Activated CD8-positive, alpha-beta T cell treated with anti-CD3 and anti-CD28 coated beads for 36 hours (primary cell): Measurements from ENCODE around the gene SPP2. TPM values are rescaled to one million over a fixed set of nuclear protein-coding genes. Genes with fewer than 3 reads are reported as not detected.
A peak's percentile ranks its signal among the peaks of the same experiment; 100 is the strongest.

Experiments
- ATAC-seq: fragments of 200-7000 bp; cut with Tn5 transposase; one replicate; pipeline ENCODE4 v1.10.0; 2021; ENCODE audit warnings: mild to moderate bottlenecking, moderate library complexity
- CTCF ChIA-PET: fragments of 350-600 bp; sonication (Branson Sonifier 250); formaldehyde crosslinking; loops from one replicate; lab custom pipeline; 2021; ENCODE audit warnings: antibody characterized with exemption; lab: Charles Lee
- POLR2A ChIA-PET: fragments of 350-600 bp; sonication (Branson Sonifier 250); formaldehyde crosslinking; loops from one replicate; lab custom pipeline; 2021; ENCODE audit warnings: antibody characterized with exemption; lab: Charles Lee
- DNase-seq: peaks from one replicate; pipeline ENCODE4 v3.0.0-alpha.2; 2020
- H3K27ac Mint-ChIP-seq: one replicate; pipeline ENCODE4 v1.8.0; 2021; ENCODE audit warnings: mild to moderate bottlenecking, mixed read lengths
- H3K27me3 Mint-ChIP-seq: one replicate; pipeline ENCODE4 v1.8.0; 2021; ENCODE audit warnings: mixed read lengths
- H3K36me3 Mint-ChIP-seq: one replicate; pipeline ENCODE4 v1.8.0; 2021; ENCODE audit warnings: low read depth, mixed read lengths
- H3K4me1 Mint-ChIP-seq: one replicate; pipeline ENCODE4 v1.8.0; 2021; ENCODE audit warnings: low read depth, mixed read lengths
- H3K4me3 Mint-ChIP-seq: one replicate; pipeline ENCODE4 v1.8.0; 2021; ENCODE audit warnings: mild to moderate bottlenecking, moderate library complexity, mixed read lengths
- H3K9me3 Mint-ChIP-seq: one replicate; pipeline ENCODE4 v1.8.0; 2021; ENCODE audit warnings: mixed read lengths
- intact Hi-C: fragments of 100-400 bp; cut with micrococcal nuclease; formaldehyde crosslinking; loops from one replicate; pipeline ENCODE4 v1.10.0; 2022
- total RNA-seq, 2 experiments: library from RNA; stranded (reverse); gene quantifications; one replicate each; pipeline ENCODE4 v1.2.3, GENCODE V29; 2021
- TF ChIP-seq, protein P1 (sequence below): fragments of 200-600 bp; IDR thresholded peaks from one replicate; pipeline ENCODE4 v1.8.0; 2022; ENCODE audit warnings: antibody characterized with exemption, mild to moderate bottlenecking

SPP2 gene, protein sequence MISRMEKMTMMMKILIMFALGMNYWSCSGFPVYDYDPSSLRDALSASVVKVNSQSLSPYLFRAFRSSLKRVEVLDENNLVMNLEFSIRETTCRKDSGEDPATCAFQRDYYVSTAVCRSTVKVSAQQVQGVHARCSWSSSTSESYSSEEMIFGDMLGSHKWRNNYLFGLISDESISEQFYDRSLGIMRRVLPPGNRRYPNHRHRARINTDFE
- not detected for total RNA-seq

GRCh38 chr2:234050455-234051135 is at the start of gene SPP2:
Gene SPP2 (plus strand): TSS chr2:234050702. CDS start chr2:234050787, 85 bp downstream.
- TF ChIP-seq, protein P1, sequence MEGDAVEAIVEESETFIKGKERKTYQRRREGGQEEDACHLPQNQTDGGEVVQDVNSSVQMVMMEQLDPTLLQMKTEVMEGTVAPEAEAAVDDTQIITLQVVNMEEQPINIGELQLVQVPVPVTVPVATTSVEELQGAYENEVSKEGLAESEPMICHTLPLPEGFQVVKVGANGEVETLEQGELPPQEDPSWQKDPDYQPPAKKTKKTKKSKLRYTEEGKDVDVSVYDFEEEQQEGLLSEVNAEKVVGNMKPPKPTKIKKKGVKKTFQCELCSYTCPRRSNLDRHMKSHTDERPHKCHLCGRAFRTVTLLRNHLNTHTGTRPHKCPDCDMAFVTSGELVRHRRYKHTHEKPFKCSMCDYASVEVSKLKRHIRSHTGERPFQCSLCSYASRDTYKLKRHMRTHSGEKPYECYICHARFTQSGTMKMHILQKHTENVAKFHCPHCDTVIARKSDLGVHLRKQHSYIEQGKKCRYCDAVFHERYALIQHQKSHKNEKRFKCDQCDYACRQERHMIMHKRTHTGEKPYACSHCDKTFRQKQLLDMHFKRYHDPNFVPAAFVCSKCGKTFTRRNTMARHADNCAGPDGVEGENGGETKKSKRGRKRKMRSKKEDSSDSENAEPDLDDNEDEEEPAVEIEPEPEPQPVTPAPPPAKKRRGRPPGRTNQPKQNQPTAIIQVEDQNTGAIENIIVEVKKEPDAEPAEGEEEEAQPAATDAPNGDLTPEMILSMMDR: no peak
- Mint-ChIP-seq H3K9me3 (no peaks in the 10 kb centered on the region), H3K27me3 (no peaks in the 10 kb centered on the region), H3K4me1 (peaks cover 2% of the 10 kb centered on the region), H3K36me3 (no peaks in the 10 kb centered on the region), H3K4me3 (no peak within 1 kb of the TSS), H3K27ac (no peak within 1 kb of the TSS)
- intact Hi-C loops: no loop called here
- ChIA-PET CTCF (no interaction called here), POLR2A (no interaction called here)
- DNase-seq: no peak
- ATAC-seq: no peak

DNA sequence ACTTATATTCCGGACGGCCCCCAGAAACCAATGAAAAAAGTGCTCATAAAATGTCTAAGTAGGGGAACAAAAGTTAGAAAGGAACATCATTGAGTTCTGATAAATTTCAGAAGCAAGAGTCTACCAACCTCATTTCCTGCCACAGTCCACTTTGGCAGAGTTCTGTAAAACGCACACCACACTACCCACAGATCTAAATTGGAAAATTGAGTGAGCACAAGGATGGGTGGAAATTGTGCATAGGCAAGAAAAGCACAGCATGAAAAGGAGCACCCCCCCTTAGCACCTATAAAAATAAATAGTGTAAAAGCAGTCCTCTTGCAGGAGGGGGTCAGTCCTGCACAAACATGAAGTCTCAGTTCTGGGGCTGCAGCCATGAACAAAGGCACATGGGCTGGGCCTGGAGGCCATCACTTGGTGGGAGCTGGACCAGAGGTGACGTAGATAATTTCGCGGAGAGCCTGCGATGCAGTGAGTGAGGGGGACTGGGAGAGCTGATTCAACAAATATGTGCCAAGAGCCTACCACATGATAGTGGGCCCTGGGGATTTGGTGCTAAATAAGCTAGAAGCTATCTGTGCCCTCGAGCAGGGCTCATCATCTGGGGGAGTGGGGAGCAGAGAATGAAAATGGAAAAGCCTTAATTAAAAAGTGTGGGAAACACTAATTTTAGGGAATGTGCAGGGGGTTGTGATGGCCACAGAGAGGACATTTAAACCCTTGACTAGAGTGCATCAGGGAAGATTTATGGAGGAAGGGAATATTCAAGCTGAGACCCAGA is 48.9 kb upstream of the SPP2 start:
- no peaks in the 10 kb centered on the region for H3K36me3 Mint-ChIP-seq
- intact Hi-C loops: no loop called here
- H3K4me1 Mint-ChIP-seq: peaks cover 46% of the 10 kb centered on the region
- peak overlapping the region; percentile 29 for H3K4me3 Mint-ChIP-seq
- ChIA-PET CTCF (no interaction called here), POLR2A (no interaction called here)
- H3K27ac Mint-ChIP-seq: peak overlapping the region; percentile 83
- DNase-seq (peak; percentile 36), ATAC-seq (peak; percentile 63)
- no peaks in the 10 kb centered on the region for H3K9me3 Mint-ChIP-seq
- TF ChIP-seq, protein P1: no peak
- H3K27me3 Mint-ChIP-seq: no peaks in the 10 kb centered on the region

DNA sequence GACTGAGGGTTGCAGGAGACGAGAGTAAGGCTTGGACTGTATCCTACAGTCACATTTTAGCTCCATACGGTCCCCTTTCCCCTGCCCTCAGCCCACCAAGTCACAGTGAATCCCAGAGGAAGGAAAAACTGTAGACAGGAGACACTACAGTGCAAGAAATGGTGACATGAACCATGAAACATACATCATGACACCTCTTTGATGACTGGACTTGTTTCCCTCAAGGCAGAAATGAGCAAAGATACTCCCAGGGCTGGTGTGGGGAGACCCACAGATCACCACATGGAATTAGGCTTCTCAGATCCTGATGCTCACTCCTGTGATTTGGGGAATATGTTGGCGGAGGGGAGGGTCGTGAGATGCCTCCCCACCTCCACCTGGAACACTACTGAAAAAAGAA is 48.2 kb upstream of the SPP2 start:
- POLR2A ChIA-PET: no interaction called here
- intact Hi-C loops: no loop called here
- Mint-ChIP-seq H3K36me3 (no peaks in the 10 kb centered on the region), H3K4me1 (peaks cover 44% of the 10 kb centered on the region), H3K4me3 (no peak overlapping the region), H3K27ac (no peak overlapping the region), H3K9me3 (no peaks in the 10 kb centered on the region), H3K27me3 (no peaks in the 10 kb centered on the region)
- DNase-seq: no peak
- TF ChIP-seq, protein P1: no peak
- ATAC-seq: no peak
- CTCF ChIA-PET: no interaction called here

DNA sequence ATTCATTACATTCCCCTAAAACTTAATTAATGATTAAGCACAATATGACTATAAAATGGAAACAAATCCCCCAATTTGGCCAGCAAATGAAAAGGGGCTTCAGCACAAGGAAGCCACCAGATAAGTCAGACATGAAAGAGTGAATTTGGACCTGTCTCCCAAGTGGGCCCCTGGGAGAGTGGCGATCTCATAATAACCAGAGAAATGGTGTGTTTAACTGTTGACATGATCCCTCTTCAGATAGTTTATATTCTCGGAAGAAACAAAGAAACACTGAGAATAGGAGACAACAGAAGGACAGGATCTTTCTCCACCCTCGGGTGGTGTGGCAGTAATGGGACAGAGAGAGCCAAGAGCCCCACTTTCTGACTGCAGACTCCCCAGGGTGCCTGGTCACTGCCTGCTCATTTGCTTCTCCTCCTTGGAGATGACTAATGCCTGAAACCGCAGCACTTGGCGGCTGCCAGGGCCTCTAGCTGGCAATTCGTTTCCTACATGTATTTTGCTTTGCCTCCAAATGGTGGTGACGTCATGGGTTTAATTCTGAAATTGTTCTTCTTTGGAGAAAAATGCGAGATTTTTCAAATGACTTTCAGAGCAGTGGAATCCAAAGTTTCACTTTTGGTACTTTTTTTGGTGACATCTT is 46.4 kb upstream of the SPP2 start:
- H3K27me3 Mint-ChIP-seq: no peaks in the 10 kb centered on the region
- ChIA-PET CTCF (no interaction called here), POLR2A (no interaction called here)
- H3K27ac Mint-ChIP-seq: no peak overlapping the region
- H3K4me1 Mint-ChIP-seq: peaks cover 38% of the 10 kb centered on the region
- H3K9me3 Mint-ChIP-seq: no peaks in the 10 kb centered on the region
- intact Hi-C loops: no loop called here
- ATAC-seq (peak; percentile 65), DNase-seq (peak; percentile 68)
- TF ChIP-seq, protein P1: no peak
- H3K4me3 Mint-ChIP-seq: no peak overlapping the region
- H3K36me3 Mint-ChIP-seq: no peaks in the 10 kb centered on the region
